Fibroblast of skin of left quadriceps (primary cell): ENCODE measurements around the gene KCTD3.

Source experiments
- DNase-seq, 2 experiments: peaks; one replicate each; pipeline ENCODE4 v3.0.0-alpha.2; 2013; ENCODE audit warnings: low read depth in 2 of 2

KCTD3 gene

DNA sequence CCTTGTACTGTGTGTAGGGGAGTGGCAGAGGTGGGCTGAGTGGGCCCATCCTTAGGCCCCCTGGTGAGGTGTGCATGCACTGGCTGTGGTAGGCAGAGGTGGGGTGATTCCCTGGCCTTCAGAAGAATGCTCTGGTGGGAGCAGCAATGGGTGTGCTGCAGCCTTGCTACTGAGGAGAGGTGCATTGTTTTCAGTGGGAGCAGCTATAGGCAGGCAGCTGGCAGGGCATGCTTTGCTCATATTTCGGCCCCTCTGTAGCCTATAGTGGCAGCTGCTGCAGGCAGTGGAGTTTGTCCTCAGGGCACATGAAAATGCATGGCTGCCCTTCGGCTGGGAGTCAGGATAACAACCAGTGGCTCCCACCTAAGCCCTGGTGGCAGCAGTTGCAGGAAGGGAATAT lies 10.1 kb upstream of the KCTD3 start:
- no peak for DNase-seq

DNA sequence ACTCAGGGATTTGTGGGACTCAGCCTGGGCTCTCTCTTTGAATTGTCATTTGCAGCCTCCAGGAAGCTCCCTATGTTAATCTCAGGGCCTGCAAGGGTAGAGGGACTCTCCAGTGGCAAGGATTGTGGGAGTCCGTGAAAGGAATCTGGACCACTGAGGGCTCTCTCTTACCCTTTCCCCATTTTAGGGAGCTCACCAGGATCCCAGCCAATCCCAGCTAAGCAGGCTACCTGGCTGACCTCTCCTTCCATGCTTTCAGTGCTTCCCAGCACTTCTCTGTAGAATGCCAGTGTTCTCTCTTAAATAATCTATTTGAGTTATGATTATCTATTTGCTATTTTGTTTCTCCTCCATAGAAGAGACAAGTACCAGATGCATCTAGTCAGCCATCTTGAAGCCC lies 9.6 kb upstream of the KCTD3 start:
- DNase-seq = no peak

DNA sequence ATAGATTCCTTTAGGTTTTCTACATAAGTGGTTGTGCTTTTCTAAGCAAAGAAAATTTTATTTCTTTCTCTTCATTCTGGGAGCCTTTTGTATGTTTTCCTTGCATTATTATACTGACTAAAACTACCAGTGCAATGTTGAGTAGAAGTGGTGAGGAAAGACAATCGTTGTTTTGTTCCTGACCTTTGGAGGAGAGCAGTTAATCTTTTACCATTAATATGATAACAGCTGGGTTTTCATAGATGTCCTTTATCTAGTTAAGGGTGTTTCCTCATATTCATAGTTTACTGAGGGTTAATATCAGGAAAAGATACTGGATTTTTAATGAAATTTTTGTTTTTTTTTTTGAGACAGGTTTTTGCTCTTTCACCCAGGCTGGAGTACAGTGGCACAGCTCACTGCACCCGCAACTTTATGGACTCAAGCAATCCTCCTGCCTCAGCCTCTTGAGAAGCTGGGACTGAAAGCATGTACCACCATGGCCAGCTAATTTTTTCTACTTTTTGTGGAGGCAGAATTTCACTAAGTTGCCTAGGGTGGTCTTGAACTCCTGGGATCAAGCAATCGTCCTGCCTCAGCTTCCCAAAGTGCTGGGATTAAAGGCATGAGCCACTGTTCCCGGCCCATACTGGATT lies 9.0 kb upstream of the KCTD3 start:
- no peak for DNase-seq

DNA sequence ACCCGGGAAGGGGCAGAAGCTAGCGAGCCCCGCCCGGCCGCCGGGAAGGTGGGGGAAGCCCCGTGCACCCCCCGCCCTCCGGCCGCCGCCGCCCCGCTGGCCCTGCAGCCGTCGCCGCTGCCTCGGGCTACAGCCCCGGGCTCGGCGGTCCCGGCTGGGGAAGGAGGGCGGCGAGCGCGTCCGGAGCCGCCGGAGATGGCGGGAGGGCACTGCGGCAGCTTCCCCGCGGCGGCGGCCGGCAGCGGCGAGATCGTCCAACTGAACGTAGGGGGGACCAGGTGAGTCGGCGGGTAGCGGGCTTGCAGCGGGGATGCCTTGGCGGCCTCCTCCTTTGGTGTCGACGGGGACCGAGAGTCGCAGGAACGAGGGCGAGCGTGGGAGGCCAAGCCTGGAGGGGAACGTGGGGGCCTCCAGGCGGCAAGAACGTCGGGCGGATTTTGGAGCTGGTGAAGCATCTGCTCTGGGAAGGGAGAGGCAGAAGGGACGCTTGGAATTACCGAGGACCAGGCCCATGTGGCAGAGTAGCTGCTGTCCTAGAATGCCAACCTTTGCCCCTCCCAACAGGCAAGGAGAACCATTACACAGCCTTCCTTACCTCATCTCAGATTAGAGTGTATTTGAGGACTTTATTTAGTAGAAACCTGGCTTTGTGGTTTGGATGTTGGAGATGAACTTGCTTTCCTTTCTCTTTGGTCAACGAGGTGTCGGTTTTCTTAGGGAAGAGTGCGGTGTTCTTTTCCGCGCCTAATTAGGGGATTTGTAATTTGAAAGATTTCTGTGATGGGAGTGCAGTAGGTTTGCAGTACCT lies 591 bp downstream of the KCTD3 start:
- peak; percentile 6 to 9 for DNase-seq

DNA sequence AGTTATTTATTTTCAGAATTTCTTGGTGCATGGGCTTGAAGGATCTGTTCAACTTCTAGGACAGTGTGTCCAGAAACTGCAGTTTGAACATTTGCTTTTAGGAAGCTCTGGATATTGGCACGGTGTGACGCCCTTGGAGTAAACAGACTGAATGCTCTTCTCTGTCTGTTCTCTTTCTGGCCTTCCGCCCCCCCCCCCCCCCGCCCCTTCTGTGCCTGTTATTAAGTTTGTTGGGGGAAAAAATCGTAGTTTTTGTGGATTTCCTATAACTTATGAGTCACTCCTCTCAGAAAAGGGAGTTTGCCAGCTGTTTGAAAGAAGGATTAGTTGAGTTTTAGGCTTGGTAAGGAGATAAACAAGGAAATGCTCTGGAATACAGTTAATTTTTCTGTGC lies 1.2 kb downstream of the KCTD3 start:
- peak; percentile 53 to 56 for DNase-seq

DNA sequence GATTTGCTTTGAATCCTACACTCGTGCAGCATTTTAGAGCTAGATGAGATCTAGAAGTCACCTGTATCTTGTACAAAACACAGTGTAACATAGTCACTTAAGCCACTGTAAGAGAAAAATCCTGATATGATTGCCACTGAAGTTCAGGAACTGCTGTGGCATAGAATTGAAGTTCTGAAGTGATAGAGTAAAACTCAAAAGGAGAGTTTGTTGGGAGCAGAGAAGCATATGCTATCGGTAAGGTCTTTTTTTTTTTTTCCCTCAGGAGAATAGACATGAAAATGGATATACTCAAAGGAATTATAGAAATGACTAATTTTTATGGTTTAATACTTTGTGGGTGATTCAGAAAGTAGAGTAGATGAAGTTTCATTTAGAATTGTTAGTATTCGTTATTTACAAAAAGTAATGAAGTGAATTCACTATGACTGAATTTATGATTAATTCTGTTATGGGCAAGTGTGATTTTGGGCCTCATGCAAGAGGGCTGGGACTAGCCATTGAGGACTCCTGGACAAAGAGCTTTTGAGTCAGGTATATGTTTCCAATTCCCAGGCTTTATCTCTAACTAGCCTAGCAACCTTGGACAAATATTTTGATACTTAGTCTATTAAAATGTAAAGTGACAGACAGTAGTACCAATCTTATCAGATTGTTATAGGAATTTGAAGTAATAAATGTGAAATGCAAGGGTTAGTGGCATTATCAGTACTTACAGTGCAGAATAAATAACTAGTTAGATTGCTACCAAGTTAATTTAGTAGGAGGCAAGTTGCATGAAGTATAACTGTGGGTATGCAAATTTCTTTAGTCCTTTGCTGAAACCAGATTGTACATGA lies 3.1 kb downstream of the KCTD3 start:
- no peak for DNase-seq

DNA sequence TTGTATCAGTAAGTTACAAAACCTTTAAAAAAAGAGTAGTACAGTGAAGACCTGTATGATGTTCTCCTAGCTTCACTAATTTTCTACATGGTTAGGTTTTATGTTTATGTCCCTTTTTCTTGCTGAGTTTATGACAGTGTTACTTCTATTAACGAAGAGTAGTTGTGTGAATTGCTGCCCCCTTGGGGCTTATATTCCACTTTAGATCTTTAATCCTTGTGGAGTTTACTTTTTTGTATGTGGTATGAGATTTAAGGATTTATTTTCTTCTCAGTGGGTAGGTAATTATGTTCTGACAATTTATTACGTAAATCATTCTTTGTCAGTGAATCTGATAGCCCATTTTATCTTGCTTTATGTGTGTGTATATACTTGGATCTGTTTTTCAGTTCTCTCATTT lies 14.8 kb downstream of the KCTD3 start:
- DNase-seq = no peak

DNA sequence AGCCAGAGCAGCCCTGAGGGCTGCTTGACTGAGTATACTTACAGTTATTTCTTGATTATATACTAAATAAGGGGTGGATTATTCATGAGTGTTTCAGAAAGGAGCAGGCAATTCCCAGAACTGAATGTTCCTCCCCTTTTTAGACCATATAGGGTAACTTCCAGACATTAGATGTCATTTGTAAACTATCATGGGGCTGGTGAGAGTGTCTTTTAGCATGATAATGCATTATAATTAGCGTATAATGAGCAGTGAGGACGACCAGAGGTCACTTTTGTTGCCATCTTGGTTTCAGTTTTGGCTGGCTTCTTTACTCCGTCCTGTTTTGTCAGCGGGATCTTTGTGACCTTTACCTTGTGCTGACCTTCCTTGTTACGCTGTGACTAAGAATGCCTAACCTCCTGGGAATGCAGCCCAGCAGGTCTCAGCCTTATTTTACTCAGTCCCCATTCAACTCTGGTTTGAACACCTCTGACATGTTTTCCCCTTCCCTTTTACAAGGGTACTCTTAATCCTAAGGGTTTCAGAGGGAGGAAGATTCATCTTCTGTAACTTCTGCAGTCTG lies 16.2 kb downstream of the KCTD3 start:
- no peak for DNase-seq

DNA sequence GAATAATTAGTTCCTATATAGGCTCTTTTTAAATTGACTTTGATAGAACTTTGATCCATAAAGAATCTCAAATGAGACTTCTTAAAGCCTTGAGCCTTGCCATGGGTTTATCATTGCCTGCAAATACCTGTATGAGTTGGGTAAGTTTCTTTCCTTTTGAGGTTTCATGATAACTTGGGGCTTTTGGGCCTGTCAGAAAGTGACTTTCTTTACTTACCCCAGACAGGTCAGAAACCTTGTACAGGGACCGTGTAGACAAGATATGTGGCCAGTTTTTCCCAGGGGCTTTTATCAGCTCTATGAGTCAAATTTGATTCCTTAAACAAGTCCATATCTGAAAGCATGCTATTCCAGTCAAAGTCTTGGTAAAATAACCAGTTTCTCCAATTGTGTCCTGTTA lies 17.3 kb downstream of the KCTD3 start:
- DNase-seq = no peak

DNA sequence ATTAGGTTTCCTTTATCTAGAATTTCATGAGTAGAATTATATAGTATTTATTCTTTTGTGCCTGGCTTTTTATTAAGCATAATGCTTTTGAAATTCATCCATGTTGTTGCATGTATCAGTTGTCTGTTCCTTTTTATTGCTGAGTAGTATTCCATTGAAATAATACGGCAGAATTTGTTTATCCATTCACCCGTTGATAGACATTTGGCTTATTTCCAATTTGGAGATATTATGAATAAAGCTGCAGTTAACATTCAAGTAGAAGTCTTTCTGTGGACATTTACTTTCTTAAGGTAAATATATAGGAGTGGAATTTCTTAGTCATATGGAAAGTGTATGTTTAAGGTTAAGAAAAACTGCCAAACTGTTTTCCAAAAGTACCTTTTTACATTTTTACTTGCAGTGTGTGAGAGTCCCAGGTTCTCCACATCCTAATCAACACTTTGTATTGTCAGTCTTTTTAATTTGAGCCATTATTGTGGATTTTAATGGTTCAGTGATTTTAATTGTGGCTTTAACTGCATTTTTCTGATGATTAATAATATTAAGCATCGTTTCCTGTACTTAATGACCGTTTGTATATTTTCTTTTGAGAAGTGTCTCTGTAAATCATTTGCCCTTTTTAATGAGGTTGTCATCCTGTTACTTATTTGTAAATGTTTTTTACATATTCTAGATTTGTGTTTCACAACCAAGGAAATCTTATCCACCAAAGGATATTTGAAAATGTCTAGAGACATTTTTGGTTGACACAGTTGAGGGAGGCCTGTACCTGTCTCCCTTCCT lies 22.7 kb downstream of the KCTD3 start:
- DNase-seq = no peak

DNA sequence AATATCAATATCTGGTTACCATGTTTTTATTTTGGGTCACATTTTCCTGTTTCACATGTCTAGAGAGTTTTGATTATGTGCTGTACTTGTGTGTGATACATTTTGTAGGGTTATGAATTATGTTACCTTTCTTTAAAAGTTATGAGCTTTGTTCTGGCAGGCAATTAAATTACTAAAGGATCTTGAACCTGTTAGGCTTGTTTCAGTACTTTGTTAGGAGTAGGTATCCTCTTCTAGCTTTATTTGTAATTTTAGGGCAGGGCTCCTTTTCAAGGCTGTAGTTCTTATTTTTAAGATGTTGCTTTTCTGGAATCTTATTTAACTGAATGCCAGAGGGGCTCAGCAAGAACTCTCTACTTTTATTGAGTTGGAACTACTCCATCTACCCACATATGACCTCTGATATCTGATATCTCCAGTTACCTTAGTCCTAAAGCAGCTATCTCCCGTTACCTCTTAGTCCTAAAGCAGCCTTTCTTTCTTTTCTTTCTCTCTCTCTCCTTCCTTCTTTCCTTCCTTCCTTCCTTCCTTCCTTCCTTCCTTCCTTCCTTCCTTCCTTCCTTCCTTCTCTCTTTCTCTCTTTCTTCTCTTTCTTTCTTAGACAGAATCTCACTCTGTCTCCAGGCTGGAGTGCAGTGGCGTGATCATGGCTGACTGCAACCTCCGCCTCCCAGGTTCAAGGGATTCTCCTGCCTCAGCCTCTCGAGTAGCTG lies 23.8 kb downstream of the KCTD3 start:
- DNase-seq = no peak

DNA sequence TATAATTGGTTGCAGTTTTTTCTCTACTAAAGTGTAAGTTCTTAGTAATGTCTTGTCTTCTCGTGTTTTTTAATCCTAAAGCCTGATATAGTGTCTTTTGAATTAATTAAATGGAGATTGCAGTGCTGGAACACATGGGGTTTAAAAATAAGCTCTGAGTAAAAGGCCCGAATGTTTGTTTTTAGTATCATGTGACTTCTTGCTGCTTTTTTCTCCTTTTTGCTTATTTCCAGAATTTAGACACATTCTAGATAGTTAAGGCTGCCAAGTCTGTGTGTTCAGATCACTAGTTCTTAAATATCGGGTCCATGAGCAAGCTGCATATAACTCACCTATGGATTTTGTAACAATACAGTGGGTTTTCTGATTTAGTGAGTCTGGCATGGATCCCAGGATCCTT lies 27.5 kb downstream of the KCTD3 start:
- no peak for DNase-seq

DNA sequence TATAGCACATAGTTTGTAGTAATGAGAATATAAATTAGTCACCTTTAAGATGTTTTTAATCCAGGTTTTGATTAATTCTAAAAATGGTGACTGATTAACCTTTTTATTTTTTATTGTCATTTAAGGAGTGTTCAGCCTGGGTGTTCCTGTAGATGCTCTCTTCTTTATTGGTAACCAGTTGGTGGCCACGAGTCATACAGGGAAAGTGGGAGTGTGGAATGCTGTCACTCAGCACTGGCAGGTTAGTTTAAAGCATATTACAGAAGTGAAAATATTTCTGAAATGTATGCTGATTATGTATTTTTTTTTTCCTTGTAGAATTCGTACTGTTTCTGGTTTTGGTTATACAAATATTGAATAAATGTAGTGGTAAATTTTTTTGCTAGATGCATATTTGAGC lies 28.1 kb downstream of the KCTD3 start:
- peak in 1 of 2 experiments; percentile 14 for DNase-seq

DNA sequence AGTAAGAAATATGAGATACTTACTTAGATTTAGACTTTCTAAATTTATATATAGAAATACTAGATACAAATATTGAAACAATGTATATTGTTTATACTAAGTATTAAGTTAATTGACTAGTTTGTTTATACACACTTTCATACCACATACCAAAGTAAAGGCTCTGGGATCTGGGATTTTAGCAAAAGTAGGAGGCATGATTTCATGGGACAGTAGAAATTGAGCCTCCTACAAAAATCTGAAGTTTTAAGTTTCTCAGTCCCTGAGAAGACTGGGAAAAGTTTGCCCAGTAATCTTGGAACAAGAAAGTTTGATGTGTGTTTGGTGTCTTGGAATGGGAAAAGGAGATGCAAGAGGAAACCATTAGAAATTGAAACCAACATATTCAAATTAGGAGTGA lies 30.9 kb downstream of the KCTD3 start:
- no peak for DNase-seq

DNA sequence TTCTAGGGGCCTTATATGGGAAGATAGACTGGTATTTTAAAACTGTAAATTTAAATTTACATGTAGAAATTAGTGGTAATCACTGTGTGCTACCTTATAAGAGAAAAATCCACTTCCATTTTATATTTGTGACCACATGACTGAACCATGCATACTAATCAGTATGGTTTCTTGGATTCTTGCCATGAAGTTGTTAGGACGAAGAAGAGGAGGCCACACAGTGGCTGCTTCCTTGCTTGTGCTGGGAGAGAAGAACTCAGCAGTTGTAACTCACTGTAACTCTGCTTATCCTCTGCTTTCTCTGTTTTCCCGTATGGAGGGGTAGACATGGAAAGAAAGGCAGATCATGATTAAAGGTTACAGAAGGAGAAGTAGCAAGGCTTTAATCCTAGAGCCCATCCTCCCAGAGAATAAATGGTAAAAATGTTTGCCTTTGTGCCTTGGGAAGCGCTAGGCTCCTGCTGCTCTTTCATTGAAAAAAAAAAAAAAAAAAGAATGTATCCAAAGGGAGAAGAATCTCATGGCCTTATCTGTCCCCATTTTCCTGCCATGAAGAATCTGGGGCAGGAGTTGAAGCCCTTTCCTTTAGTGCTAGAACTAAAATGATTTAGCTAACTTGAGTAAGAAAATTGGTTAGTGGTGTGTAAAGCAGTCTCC lies 32.4 kb downstream of the KCTD3 start:
- DNase-seq = peak; percentile 44 to 46

DNA sequence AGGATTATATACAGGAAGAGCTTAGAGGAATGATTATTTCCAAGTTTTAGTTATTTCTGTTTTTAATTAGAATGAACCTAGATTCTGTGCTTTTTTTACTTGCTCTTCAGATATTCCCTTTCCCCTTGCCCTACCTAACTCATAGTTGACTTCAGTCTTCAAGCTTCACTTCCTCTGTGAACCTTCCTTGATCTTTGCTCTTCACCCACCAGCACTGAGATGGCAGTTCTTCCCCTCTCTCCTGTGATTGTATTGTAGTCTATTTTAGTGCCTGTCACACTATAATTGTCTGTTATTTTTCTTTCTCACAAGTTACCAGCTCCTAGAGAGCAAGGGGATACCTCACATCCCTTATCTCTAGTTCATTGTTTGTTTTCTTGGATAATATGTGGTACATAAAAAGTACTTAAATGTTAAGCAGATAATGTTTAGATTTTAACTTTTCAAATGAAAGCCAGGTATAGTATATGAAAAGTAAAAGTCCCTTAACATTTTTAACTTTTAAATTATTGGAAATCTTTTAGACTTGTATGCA lies 33.2 kb downstream of the KCTD3 start:
- DNase-seq = no peak

DNA sequence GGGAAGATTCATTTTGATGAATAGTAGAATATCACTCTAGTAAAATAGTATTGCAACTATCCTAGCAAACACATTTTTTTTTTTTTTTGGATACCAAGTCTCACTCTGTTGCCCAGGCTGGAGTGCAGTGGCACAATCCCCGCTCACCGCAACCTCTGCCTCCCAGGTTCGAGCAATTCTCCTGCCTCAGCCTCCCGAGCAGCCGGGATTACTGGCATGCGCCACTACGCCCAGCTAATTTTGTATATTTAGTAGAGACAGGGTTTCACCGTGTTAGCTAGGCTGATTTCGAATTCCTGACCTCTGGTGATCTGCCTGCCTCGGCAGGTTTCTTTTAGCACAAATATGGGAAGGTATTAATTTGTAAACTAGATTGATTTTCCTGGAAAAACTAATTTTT lies 33.8 kb downstream of the KCTD3 start:
- no peak for DNase-seq

DNA sequence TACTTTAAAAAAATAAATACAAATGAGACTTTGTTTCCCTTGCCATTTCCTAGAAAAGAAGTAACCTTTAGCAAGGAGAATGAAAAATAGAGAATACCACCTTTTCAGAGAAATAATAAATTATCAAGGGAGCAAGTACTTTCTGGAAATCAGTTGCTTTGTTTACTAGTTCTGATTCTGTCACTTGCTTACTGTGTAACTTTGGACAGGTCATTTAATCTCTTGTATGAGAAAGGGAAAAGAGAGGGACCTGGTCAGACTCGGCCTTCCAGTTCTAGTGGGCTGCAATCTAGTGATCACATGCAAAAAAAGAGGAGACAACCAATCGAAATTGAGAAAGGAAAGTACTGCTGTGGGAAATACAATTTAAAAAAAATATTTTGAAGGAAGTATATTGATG lies 34.2 kb downstream of the KCTD3 start:
- no peak for DNase-seq

DNA sequence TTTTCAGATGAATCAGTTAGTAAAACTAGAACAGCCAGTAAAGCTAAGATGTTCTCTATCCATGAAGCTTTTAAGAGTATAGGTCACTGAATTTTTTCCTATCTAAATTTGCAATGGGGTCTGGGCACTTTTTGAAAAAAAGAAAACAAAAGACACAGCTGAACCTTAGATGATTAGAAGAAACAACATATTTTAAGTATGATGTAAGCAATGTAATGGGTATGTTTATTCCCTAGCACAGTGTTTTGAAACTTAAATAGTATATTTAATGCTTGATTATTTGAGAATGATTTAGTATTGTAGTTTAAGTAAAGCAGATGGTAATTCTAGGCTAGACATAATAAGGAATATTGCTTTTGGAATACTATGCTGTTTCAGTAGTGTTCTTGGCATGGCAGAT lies 36.2 kb downstream of the KCTD3 start:
- no peak for DNase-seq

DNA sequence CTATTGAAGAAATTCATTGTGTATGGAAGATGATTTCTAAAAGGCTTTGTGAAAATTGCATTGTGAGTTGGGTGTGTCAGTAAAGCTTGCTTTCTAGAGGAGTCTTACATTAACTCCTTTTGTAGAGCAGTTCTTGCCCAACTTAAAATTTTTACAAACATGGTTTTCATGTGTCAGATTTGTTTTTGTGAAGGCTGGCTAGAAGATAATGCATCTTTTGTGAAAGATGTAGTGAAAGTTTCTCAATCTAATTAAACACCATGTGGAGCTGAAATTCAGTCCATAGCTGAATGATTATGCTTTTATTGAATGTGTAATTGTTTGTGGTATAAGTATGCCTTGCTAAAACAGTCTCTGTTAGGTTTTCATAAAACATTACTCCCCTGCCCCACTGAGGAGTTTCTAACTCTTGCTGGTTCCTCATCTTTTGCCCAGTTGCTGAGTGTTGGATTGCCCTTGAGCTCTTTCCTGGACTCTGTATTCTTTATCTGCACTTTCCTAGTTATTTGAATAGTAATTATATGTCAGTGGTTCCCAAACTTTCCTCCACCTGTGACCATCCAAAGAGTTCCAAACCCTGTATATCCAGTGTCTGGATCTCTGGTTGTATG lies 38.0 kb downstream of the KCTD3 start:
- DNase-seq = no peak
